HG03439 (cell line): Measurements from ENCODE around the gene ADGRL4.
"Not testable (repeated sequence)": the region's sequence is repeated elsewhere in the genome, so short reads cannot be mapped to it uniquely, and the experiment has no call there.

Experiments used
- ATAC-seq: cut with Tn5 transposase; IDR thresholded peaks from one replicate; pipeline ENCODE4 v1.9.1; 2021; ENCODE audit warnings: mild to moderate bottlenecking, moderate library complexity; ENCODE audit not compliant: unreplicated experiment

ADGRL4 gene

GRCh38 chr1:79006564-79006963 lies at the start of gene ADGRL4:
Gene ADGRL4 (minus strand): TSS chr1:79006730. CDS start chr1:79006654, 76 bp downstream.
- ATAC-seq = no peak

GRCh38 chr1:79055856-79056255 lies 49.3 kb upstream of the ADGRL4 start:
- no peak for ATAC-seq

GRCh38 chr1:79052829-79053449 lies 46.4 kb upstream of the ADGRL4 start:
- peak; percentile 94 for ATAC-seq

- ATAC-seq = no peak
These were observed 38.6 kb upstream of the ADGRL4 start for GRCh38 chr1:79044974-79045650.

- no peak for ATAC-seq
These were observed 37.0 kb upstream of the ADGRL4 start for GRCh38 chr1:79043506-79043905.

GRCh38 chr1:79042539-79042938 lies 36.0 kb upstream of the ADGRL4 start:
- ATAC-seq = no peak

- ATAC-seq = peak; percentile 49
These were observed 35.6 kb upstream of the ADGRL4 start for GRCh38 chr1:79042117-79042516.

- ATAC-seq = no peak
These were observed 35.1 kb upstream of the ADGRL4 start for GRCh38 chr1:79041666-79042065.

GRCh38 chr1:79040424-79041082 lies 34.0 kb upstream of the ADGRL4 start:
- peak; percentile 96 for ATAC-seq

- ATAC-seq = no peak
These were observed 30.6 kb upstream of the ADGRL4 start for GRCh38 chr1:79037085-79037484.

GRCh38 chr1:79012500-79012899 lies 6.0 kb upstream of the ADGRL4 start:
- ATAC-seq = no peak

- no peak for ATAC-seq
These were observed 4.1 kb upstream of the ADGRL4 start for GRCh38 chr1:79010589-79010988.

- ATAC-seq = no peak
These were observed 585 bp downstream of the ADGRL4 start for GRCh38 chr1:79005945-79006344.

GRCh38 chr1:79004916-79005315 lies 1.6 kb downstream of the ADGRL4 start:
- no peak for ATAC-seq

GRCh38 chr1:78996791-78997190 lies 9.7 kb downstream of the ADGRL4 start:
- ATAC-seq = no peak

GRCh38 chr1:78987042-78987441 lies 19.5 kb downstream of the ADGRL4 start:
- ATAC-seq = no peak

GRCh38 chr1:78980511-78980910 lies 26.0 kb downstream of the ADGRL4 start:
- ATAC-seq = no peak

- ATAC-seq = no peak
These were observed 33.8 kb downstream of the ADGRL4 start for GRCh38 chr1:78972723-78973122.

GRCh38 chr1:78967091-78967490 lies 39.4 kb downstream of the ADGRL4 start:
- not testable (repeated sequence) for ATAC-seq

- no peak for ATAC-seq
These were observed 47.8 kb downstream of the ADGRL4 start for GRCh38 chr1:78958711-78959110.

GRCh38 chr1:78950826-78951225 lies 55.7 kb downstream of the ADGRL4 start:
- no peak for ATAC-seq

- no peak for ATAC-seq
These were observed 57.3 kb downstream of the ADGRL4 start for GRCh38 chr1:78949227-78949626.
